ENCODE data around the gene MRI1.

MRI1 gene

DNA sequence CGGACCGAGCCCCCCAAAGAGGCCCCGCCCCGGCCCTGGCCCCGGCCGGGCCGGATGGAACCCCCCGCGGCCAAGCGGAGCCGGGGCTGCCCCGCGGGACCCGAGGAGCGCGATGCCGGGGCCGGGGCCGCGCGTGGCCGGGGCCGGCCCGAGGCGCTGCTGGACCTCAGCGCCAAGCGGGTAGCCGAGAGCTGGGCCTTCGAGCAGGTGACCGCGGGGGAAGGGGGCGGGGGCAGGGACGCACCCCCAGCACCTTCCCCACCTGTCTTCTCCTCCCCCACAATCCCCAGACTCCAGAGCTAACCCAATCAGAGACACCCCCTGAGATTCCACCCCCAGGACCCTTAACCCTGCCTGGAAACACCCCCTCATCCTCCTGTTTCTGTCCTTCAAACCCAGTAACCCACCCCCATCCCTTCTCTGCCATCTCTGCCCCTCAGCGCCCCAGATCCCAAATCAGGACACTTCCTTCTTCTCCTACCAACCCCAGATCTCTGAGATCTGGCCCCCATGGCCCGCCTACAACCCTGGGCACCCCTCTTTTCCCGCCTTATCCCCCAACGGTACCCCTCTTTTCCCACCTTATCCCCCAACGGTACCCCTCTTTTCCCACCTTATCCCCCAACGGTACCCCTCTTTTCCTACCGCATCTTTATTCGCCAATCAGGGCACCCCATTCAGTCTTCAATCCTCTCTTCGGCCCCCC is 31.4 kb downstream of the MRI1 start:
- no peak for DNase-seq

DNA sequence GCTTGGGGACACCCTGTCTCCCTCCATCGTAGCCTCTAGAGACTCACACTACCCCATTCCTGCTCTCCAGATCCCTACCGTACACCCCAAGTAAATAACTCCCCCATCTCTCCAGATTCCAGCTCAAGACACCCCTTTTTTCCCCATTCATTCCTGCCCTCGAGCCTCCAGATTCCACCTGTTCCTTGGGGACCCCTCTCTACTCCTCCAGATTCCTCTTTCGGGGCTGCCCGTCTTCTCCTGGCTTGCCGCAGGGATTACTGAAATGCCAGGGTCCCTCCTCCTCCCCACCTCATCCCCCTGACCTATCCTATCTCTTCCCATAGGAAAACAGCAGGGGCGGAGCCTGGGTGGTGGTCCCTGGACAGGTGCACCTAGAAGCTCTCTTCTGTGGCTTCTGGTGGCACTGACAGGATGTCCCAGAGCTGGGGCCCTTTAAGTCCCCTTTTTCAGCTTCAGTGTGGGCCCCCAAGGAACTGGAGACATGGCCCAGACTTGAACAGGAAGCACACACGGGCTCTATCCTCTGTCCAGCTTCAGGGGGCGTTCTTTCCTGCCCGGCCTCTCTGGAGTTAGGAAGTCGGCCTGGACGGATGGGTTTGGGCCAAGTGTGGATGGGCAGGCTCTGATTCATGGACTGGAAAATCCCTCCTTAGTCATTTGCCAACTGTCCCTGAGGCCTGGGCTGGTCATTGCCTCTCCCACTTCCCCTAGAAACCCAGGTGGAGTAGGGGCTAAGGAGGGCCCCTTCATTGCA is 32.2 kb downstream of the MRI1 start:
- peak in 1 of 2 experiments; percentile 12 for DNase-seq

DNA sequence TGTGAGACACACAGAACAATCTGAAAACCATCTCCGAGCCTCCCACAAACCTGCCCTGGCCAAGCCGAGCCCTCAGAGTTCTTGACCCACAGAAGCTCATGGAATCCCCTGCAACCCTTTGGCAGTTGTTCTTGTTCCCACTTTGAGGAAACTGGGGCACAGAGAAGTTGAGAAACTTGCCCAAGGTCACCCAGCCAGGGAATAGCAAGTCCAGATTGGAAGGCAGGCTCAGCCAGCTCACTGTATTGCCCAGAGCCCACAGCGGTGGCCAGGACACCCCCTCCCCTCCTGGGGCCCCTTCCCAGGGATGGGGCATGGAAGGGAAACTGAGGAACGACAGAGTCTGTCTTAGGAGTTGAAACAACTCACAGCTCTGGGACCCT is 32.7 kb downstream of the MRI1 start:
- DNase-seq = no peak

DNA sequence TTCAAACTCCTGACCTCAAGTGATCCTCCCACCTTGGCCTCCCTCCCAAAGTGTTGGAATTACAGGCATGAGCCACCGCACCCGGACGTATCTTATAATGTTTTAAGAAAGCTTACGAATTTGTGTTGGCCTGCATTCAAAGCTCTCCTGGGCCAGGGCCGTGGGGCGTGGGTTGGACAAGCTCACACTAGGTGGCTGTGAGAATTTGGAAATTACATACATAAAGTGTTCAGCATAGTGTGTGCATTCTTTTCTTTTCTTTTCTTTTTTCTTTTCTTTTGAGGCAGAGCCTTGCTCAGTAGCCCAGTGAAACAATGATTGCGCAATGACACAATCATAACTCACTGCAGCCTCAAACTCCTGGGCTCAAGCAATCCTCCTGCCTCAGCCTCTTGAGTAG is 33.5 kb downstream of the MRI1 start:
- no peak for DNase-seq

DNA sequence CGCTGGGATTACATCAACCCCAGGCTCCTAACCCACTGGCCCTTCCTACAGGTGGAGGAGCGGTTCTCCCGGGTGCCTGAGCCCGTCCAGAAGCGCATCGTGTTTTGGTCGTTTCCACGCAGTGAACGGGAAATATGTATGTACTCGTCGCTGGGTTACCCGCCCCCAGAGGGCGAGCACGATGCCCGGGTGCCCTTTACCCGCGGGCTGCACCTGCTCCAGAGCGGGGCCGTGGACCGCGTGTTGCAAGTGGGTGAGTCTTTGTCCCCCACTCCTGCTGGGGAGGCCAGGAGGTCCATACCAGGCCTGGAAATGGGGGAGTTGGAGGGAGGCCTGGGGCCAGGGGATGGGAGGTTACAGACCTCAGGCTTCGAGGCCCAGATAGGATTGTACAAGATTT is 35.3 kb downstream of the MRI1 start:
- no peak for DNase-seq

DNA sequence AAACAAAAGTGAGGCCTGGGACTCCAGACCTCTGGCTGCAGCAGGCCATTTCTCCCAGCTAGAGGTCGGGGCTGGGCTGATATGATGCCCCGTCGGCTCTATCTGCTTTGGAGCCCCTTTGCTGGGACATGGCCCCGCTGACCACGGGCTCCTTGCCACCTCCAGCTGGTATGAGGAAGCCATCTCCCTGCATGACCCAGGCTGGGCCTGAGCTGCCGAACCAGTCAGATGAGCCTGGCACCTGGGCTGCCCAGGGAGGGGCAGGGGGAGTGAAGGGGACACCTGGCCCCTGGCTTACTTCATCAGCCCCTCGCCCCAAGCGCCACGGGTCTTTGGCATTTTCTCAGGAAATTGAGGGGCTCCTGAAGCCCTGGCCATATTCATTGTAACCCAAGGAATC is 38.7 kb downstream of the MRI1 start:
- DNase-seq = no peak

DNA sequence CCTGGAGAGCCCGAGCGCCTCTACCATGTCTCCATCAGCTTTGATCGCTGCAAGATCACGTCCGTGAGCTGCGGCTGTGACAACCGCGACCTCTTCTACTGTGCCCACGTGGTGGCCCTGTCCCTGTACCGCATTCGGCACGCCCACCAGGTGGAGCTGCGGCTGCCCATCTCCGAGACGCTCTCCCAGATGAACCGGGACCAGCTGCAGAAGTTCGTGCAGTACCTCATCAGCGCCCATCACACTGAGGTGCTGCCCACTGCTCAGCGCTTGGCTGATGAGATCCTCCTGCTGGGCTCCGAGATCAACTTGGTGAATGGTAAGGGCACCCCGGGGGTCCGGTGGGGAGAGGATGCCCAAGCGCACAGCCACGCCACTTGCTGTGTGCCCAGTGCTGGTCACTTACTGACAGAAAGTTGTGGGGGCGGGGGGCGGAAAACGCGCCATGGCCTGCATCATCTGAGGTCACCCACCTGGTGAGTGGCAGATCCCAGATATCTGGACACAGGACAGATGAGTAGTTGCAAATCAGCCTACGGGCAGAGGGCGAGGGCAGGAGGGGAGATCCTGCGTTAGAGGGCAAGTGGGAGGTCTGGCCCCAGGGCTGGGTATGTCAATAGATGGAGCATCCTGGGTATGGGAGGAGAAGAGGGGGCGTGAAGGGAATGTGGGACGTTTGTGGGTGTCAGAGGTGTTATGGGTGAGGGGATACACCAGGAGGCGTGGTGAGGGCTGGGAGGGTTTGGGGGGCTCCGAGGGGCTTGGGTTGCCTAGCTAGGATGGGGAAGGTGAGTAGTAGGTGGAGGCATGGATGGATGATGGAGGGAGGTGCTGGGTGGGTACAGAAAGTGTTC is 40.7 kb downstream of the MRI1 start:
- DNase-seq = no peak

DNA sequence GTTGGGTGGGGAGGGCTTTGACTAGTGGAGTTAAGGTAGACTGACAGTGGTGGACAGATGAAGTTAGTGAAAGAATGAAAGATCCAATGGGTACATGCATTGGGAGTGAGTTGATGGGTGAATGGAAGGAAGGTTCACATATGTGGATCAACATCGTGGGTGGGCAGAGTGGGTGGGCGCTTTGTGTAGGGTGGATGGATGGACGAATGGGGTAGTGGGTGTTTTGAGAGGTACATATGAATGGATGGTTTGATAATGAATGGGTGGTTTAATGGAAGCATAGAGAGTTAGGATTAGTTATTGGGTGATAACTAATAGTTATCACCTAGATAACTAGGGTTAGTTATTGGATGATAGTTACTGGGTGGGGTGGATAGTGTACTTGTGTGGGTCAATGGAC is 42.4 kb downstream of the MRI1 start:
- no peak for DNase-seq

DNA sequence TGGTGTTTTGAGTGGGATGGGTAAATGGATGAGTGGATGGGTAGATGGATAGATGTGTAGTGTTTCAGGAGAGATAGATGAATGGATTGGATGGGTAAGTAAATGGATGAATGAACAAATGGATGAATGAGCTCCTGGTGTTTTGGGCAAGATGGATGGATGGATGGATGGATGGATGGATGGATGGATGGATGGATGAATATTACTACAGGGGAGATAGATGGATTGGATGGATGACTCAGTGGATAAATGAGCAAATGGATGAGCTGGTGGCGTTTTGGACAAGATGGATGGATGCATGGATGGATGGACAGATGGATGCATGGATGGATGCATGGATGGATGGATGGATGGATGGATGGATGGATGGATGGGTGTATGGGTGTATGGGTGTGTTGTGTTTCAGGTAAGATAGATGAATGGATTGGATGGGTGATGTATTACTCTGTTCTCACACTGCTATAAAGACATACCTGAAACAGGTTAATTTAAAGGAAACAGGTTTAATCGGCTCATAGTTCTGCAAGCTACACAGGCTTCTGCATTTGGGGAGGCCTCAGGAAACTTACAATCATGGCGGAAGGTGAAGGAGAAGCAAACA is 43.2 kb downstream of the MRI1 start:
- DNase-seq = no peak

DNA sequence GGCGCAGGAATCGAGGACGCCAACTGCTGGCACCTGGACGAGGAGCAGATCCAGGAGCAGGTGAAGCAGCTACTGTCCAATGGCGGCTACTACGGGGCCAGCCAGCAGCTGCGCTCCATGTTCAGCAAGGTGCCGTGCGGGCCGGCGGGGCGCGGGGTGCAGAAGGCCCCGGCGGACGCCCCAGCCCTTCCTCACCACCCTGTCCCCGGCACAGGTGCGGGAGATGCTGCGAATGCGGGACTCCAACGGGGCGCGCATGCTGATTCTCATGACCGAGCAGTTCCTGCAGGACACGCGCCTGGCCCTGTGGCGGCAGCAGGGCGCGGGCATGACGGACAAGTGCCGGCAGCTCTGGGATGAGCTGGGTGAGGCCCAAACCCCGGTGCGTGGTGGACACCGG is 44.5 kb downstream of the MRI1 start:
- no peak for DNase-seq

DNA sequence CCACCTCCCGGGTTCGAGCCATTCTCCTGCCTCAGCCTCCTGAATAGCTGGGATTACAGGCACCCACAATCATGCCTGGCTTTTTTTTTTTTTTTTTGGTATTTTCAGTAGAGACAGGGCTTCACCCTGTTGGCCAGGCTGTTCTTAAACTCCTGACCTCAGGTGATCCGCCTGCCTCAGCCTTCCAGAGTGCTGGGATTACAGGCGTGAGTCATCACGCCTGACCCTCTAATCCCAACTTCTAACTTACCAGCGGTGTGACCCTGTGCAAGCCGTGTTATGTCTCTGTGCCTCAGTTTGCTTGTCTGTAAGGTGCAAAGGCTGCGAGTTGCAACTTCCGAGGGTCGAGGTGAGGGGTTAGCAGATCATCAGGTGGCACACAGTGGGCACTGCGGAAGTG is 48.2 kb downstream of the MRI1 start:
- no peak for DNase-seq

DNA sequence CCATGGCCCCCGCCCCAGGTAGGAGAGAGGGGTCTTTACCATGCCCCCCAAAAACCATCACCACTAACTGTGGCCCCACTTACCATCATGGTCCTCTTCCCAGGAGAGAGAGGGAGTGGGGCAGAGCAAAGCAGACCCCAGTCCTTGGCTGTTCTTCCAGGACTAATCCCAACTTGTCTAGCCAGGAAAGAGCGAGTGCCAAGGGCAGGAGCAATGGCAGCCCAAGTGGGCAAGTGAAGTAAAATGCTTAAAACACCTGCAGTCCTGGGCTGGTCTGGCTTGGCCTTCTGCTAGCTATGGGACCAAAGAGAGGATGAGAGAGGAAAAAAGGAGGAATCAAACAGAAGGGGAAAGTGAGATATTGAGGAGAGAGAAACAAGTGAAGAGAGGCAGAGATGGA is 48.8 kb downstream of the MRI1 start:
- no peak for DNase-seq

DNA sequence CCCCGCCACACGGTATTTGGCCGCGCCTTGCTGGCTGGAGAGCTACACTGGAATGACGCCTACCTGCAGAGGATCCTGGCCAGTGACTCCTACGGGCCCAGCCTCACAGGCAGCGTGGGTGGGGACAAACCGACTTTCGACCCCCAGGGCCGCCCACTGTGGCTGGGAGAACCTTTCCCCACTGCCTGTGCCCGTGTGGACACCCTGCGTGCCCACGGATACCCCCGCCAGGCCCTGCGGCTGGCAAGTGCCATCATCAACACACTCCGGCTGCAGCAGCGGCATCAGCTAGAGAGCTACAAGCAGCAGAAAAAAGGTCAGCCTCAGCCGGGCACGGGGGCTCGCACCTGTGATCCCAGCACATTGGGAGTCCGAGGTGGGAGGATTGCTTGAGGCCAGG is 50.2 kb downstream of the MRI1 start:
- DNase-seq = no peak

DNA sequence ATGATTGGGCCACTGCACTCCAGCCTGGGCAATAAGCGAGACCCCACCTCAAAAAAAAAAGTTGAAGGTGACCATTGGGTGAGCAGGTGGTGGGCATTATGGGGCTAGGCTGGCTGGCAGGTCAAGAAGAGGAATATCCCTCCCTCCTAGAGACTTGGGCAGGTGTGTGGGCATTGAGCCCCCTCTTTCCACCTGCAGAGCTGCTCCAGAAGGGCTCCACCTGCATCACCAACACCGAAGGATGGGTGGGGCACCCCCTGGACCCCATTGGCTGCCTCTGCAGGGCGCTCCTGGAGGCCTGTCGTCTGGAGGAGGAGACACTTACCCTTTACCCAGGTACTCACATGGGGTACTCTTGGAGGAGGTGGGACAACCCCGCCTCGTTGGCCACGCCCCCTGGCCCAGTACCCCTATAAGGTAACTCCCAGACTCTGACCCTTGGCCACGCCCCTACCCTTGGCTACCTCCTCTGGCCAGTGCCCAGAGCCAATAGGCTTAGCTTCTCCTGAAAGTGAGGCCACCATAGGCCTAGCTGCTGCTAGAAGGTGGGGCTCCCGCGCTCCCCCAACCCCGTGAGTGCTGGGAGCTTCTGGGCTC is 52.8 kb downstream of the MRI1 start:
- no peak for DNase-seq

DNA sequence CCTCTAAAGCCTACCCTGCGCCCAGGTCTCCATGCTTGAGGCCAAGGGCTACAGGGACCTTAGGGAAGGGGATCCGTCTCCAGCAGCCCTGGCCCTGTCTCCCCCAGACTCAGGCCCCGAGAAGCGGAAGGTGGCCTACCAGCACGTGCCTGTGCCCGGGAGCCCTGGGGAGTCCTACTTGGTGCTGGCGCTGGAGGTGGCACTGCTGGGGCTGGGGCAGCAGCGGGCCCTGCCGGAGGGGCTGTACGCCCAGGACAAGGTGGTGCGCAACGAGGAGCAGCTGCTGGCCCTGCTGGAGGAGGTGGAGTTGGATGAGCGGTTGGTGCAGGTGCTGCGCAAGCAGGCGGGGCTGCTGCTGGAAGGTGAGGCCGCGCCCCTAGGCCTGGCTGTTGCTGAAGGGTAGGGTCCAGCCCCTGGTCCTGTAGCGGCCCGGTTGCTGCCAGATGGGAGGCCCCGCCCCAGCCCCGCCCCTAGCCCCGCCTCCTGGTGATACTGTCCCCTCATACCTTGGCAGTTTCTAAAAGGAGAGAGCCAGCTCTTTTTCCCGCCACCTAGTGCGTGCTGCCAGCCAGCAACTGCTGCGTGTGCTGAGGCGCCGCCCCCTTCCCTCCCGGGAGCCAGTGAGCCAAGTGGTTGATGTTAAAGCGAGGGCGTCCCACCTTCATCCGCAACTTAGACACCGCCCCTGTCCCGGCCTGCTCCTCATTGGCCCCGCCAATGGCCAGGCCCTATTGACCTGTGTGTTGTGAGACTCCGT is 53.5 kb downstream of the MRI1 start:
- DNase-seq = no peak

DNA sequence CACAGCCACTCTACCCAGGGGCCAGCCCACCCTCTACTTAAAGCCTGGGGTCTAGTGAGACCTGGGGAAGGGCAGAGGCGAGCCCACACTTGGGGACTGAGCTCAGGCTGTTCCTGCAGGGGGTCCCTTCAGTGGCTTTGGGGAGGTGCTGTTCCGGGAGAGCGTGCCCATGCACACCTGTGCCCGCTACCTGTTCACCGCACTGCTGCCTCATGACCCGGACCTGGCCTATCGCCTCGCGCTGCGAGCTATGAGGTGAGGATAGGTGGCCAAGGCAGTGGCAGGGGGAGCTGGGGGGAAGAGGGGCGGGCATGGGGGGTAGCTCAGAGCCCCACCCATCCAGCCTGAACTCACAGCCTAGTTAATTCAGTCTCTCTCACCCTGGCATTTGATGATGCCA is 54.9 kb downstream of the MRI1 start:
- no peak for DNase-seq

DNA sequence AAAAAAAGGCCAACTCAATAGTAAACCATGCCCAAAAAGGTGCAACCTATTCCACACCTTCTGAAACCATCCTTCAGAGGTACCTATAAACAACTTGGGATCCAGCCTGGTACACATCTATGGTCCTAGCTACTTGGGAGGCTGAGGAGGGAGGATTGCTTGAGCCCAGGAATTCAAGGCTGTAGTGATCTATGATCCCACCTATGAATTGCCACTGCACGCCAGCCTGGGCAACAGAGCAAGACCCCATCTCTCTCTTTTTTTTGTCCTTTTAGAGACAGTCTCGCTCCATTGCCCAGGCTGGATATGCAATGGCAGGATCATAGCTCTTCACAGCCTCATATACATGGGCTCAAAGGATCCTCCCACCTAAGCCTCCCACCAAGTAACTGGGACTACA is 57.0 kb downstream of the MRI1 start:
- DNase-seq = no peak

DNA sequence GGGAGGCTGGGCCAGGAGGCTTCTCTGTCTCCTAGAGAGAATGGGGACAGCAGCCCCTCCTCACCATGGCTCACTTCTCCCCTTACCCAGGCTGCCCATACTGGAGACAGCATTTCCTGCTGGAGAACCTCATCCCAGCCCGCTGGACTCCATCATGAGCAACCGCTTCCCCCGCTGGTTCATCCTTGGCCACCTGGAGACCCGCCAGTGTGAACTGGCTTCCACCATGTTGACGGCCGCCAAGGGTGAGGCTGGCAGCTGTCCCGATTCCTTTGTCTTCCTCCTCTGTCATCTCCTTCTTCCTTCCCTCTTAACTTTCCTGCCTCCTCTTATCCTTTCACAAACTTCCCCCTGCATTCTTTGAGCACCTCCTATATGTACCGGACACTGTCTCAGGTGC is 58.9 kb downstream of the MRI1 start:
- no peak for DNase-seq
